OCI-LY1 (cell line): Measurements from ENCODE around the gene OVOL1.

Experiments used
- H2AFZ ChIP-seq: fragments of 200-600 bp; sonication (generic), shearing (Covaris generic); 2 replicates; pipeline ENCODE4 v1.6.0; 2014; ENCODE audit warnings: antibody characterized with exemption, mild to moderate bottlenecking, low read length
- H3F3A ChIP-seq: fragments of 200-600 bp; sonication (generic), shearing (Covaris generic); 2 replicates; pipeline ENCODE4 v1.6.0; 2014; ENCODE audit warnings: mild to moderate bottlenecking, antibody characterized with exemption, low read length, moderate library complexity; ENCODE audit not compliant: insufficient read depth
- H3K27ac ChIP-seq: fragments of 200-600 bp; sonication (generic); 2 replicates; pipeline ENCODE4 v1.5.1; 2014; ENCODE audit warnings: low read length, mixed run types, mild to moderate bottlenecking, low read depth; ENCODE audit not compliant: poor library complexity, severe bottlenecking
- H3K27me3 ChIP-seq: fragments of 200-600 bp; sonication (generic); 2 replicates; pipeline ENCODE4 v1.6.0; 2014; ENCODE audit warnings: antibody characterized with exemption, mild to moderate bottlenecking, low read length, moderate library complexity; ENCODE audit not compliant: insufficient read depth
- H3K36me3 ChIP-seq: fragments of 200-600 bp; sonication (generic); 2 replicates; pipeline ENCODE4 v1.6.1; 2014; ENCODE audit warnings: mild to moderate bottlenecking, antibody characterized with exemption, low read length, moderate library complexity, mixed read lengths; ENCODE audit not compliant: insufficient read depth
- H3K4me1 ChIP-seq: fragments of 200-600 bp; sonication (generic); 2 replicates; pipeline ENCODE4 v1.5.1; 2014; ENCODE audit warnings: mild to moderate bottlenecking, low read length, moderate library complexity; ENCODE audit not compliant: insufficient read depth, severe bottlenecking
- H3K4me2 ChIP-seq: fragments of 200-600 bp; sonication (generic), shearing (Covaris generic); 2 replicates; pipeline ENCODE4 v1.6.1; 2014; ENCODE audit warnings: low read length
- H3K4me3 ChIP-seq: fragments of 200-600 bp; sonication (generic); 2 replicates; pipeline ENCODE4 v1.5.1; 2014; ENCODE audit warnings: low read length, low read depth, mild to moderate bottlenecking, mixed read lengths; ENCODE audit not compliant: poor library complexity, severe bottlenecking
- H3K79me2 ChIP-seq: fragments of 200-600 bp; shearing (Covaris generic); 2 replicates; pipeline ENCODE4 v1.6.1; 2016; ENCODE audit warnings: mixed run types, low read length, mixed read lengths; ENCODE audit not compliant: insufficient read depth
- H3K9ac ChIP-seq: fragments of 200-600 bp; sonication (generic), shearing (Covaris generic); 2 replicates; pipeline ENCODE4 v1.6.1; 2014; ENCODE audit warnings: mild to moderate bottlenecking, low read length, mixed read lengths
- H3K9me2 ChIP-seq: fragments of 200-600 bp; sonication (generic), shearing (Covaris generic); 2 replicates; pipeline ENCODE4 v1.6.1; 2014; ENCODE audit warnings: low read depth, mild to moderate bottlenecking, low read length, mixed read lengths
- H3K9me3 ChIP-seq: fragments of 200-600 bp; shearing (Covaris generic); 2 replicates; pipeline ENCODE4 v1.6.1; 2014; ENCODE audit warnings: low read length, mixed read lengths
- H4K20me1 ChIP-seq: fragments of 200-600 bp; sonication (generic), shearing (Covaris generic); 2 replicates; pipeline ENCODE4 v1.6.0; 2016; ENCODE audit warnings: mild to moderate bottlenecking, low read length; ENCODE audit not compliant: insufficient read depth
- EZH2 ChIP-seq: fragments of 200-600 bp; sonication (generic), shearing (Covaris generic); IDR thresholded peaks from 2 replicates; pipeline ENCODE4 v1.8.0; 2017; ENCODE audit warnings: borderline replicate concordance, mixed run types, mild to moderate bottlenecking, antibody characterized with exemption, low read length, moderate library complexity, mixed read lengths
- TF ChIP-seq, protein P1 (sequence below): fragments of 200-600 bp; sonication (generic), shearing (Covaris generic); IDR thresholded peaks from 2 replicates; pipeline ENCODE4 v1.5.1; 2017; ENCODE audit warnings: mild to moderate bottlenecking, antibody characterized with exemption, low read length, moderate library complexity, mixed read lengths

OVOL1 gene

DNA sequence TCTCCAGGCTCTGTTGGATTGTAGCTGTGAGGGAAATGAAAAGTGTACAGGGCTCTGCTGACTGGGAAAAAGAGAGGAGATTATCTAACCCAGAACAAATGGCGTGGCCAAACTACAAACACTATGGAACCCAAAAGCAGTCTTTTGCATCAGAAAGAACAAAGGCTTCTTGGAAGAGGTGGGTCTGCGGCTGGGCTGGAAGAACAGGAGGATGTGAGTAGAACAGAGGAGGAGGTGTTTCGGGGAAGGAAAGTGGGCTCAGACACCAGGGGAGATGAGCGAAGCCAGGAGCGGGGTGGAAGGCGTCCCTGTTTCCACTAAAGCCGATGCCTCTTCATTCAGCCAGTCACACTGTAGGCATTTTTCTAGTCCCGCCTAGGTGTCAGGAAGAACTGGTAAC is 12.0 kb downstream of the OVOL1 start:
- Histone ChIP-seq H3K9me3 (no peaks in the 10 kb centered on the region), H3K4me2 (no peak overlapping the region), H4K20me1 (no peaks in the 10 kb centered on the region), H3F3A (no peaks in the 10 kb centered on the region), H3K9me2 (no peaks in the 10 kb centered on the region), H3K9ac (no peak overlapping the region), H3K36me3 (no peaks in the 10 kb centered on the region), H2AFZ (no peak overlapping the region), H3K4me1 (no peaks in the 10 kb centered on the region), H3K79me2 (no peaks in the 10 kb centered on the region), H3K4me3 (no peak overlapping the region), H3K27me3 (peaks cover 6% of the 10 kb centered on the region; the same call in 1 of the 2 replicates), H3K27ac (no peak overlapping the region)
- TF ChIP-seq EZH2 = no peak
- TF ChIP-seq, protein P1, sequence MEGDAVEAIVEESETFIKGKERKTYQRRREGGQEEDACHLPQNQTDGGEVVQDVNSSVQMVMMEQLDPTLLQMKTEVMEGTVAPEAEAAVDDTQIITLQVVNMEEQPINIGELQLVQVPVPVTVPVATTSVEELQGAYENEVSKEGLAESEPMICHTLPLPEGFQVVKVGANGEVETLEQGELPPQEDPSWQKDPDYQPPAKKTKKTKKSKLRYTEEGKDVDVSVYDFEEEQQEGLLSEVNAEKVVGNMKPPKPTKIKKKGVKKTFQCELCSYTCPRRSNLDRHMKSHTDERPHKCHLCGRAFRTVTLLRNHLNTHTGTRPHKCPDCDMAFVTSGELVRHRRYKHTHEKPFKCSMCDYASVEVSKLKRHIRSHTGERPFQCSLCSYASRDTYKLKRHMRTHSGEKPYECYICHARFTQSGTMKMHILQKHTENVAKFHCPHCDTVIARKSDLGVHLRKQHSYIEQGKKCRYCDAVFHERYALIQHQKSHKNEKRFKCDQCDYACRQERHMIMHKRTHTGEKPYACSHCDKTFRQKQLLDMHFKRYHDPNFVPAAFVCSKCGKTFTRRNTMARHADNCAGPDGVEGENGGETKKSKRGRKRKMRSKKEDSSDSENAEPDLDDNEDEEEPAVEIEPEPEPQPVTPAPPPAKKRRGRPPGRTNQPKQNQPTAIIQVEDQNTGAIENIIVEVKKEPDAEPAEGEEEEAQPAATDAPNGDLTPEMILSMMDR = no peak

DNA sequence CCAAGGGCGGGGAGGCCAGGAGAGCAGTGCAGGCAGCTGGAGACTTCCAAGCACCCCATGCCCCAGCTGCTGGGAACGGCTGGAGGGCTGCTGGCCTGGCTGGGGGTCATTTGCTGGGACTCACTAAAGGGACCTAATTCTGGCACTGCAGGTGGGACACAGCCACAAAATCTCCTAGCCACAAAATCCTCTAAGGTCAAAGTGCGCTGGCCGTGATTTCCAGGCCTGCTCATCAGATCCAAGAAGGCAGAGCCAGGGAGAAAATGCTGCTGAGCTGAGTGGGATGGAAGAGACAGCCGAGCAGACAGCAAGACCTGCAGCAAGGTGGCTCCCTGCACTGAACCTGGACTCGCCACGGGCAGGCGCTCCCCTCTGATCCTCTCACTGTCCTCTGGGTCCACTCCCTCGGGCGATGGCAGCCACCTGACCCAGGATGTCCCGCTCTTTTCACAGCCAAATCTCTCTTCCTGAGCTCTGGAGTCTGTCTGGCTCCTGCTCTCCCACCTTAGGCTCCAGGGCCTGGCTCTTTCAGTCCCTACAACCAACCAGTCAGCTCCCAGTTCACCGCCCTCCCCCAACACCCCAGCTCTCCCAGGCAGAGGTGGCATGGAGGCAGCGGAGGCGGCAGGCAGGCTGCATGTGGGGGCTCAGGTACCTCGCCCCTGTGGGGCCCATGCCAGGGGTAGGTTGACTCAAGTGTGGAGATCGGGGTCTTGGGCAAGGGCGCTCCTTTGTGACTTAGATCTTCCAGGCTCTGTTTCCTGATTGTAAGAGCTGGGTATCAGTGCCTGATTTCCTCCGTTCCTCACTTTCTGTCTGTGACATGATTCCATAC is 14.5 kb downstream of the OVOL1 start:
- no peaks in the 10 kb centered on the region for H3K9me3 ChIP-seq
- H4K20me1 ChIP-seq = no peaks in the 10 kb centered on the region
- H3K27me3 ChIP-seq = 0 out of 2 replicates have a peak, but pooled peaks cover 6% of the 10 kb centered on the region
- no peak overlapping the region for H3K27ac ChIP-seq
- H3K9me2 ChIP-seq = no peaks in the 10 kb centered on the region
- H2AFZ ChIP-seq = no peak overlapping the region
- no peaks in the 10 kb centered on the region for H3K4me1 ChIP-seq
- H3K4me3 ChIP-seq = no peak overlapping the region
- H3F3A ChIP-seq = no peaks in the 10 kb centered on the region
- H3K4me2 ChIP-seq = no peak overlapping the region
- H3K79me2 ChIP-seq = no peaks in the 10 kb centered on the region
- no peak for TF ChIP-seq EZH2
- TF ChIP-seq, protein P1 = no peak
- no peak overlapping the region for H3K9ac ChIP-seq
- H3K36me3 ChIP-seq = no peaks in the 10 kb centered on the region

DNA sequence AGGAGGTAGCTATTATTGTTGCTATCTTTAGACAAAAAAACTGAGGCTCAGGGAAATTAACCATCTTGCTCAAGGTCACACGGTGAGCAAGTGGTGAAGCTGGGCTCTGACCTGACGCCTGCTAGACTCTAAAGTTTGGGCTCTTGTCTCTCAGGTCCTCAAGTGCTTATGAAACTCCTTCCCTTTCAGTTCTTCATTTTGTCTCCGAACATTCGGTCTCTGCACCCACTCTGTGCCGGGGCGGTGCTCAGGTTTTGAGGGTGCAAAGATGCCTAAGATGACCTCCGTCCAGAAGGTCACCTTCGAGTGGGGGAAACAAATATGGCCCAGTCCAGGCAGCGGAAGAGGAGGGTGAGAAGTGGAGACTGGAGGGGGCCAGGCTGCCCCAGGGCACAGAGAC is 16.0 kb downstream of the OVOL1 start:
- Histone ChIP-seq H3K27ac (no peak overlapping the region), H3K9me3 (no peaks in the 10 kb centered on the region), H3F3A (no peaks in the 10 kb centered on the region), H3K4me2 (no peak overlapping the region), H3K4me1 (no peaks in the 10 kb centered on the region), H3K4me3 (no peak overlapping the region), H4K20me1 (no peaks in the 10 kb centered on the region), H3K27me3 (0 out of 2 replicates have a peak, but pooled peaks cover 6% of the 10 kb centered on the region), H2AFZ (no peak overlapping the region), H3K9ac (no peak overlapping the region), H3K36me3 (no peaks in the 10 kb centered on the region), H3K79me2 (no peaks in the 10 kb centered on the region), H3K9me2 (no peaks in the 10 kb centered on the region)
- TF ChIP-seq, protein P1 = no peak
- no peak for TF ChIP-seq EZH2
